NCI-H774 (cell line): ENCODE measurements around the gene PPM1E.
"Not testable (repeated sequence)": the region's sequence is repeated elsewhere in the genome, so short reads cannot be mapped to it uniquely, and the experiment has no call there.

Experiments used
- DNase-seq: peaks from one replicate; lab custom pipeline; 2025; lab: John Stamatoyannopoulos, UW

The PPM1E gene

DNA sequence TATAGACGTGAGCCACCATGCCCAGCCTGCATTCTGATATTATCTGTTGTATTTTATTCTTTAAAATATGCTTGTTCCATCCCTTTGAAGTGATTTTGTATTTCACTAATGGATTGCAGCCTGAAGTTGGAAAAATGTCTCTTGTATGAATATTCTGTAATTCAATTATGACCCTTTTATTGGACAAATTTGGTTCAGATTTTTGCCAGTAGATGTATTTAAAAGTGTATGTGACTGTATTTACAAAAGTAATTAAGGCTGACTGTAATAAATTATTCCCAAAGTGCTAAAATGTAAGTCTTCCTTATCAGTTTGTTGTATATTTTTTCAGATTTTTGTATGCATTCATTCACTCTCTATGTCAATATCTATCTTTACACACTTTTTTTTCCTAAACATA is 23.8 kb downstream of the PPM1E start:
- DNase-seq: no peak

DNA sequence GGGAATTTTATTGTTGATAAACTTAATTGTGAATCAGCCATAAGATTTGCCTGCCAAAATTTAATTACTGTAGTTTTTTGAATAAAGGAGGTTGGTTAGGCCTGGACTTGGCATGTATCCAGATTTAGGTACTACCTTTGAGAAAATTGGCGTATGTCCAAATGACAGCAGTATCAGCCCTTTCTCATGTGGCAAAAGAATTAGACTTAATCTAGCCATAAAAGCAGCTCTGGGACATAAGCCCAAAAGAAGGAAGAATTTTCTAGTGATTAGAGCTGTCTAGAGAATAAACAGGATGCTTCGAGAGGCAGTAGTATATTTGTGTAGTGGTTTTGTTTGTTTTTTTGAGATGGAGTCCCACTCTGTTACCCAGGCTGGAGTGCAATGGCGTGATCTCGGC is 27.7 kb downstream of the PPM1E start:
- peak; percentile 53 for DNase-seq

DNA sequence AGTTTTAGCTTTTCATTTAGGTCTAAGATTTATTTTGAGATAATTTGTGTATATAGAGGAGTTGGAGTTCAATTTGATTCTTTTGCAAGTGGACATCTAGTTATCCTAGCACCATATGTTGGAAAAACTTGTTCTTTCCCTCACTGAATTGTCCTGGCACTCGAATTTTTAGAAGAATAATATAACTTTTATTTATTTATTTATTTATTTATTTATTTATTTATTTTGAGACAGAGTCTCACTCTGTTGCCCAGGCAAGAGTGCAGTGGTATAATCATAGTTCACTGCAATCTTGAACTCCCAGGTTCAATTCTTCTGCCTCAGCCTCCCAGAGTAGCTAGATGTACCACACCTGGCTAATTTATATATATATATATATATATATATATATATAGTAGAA is 29.4 kb downstream of the PPM1E start:
- DNase-seq: no peak

DNA sequence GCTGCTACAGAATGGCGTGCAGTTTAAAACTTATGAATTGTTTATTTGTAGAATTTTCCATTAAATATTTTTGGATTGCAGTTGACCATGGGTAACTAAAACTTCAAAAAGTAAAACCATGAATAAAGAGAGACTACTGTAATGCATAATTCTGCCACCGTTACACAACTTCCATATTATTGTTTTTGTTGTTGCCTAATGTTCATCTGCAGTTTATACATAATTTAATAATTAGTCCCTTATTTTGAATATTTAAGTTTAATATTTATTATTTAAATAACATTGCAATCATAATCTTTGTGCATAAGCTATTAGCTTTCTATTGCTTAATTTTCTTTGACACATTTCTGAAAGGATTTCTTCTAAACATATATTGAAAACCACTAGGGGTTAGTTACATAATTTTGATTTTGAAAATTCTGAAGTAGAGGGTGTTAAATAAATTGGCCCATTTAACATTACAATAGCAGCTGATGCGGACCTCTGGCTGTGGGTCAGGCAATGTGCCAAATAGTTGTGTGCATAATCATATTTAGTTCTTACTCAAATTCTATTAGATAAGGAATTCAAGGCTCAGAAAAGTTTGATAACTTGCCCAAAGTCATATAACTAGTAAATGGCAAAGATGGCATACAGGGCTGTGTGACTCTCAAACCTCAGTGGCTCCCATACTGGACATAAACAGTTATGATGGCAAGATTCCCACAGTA is 31.1 kb downstream of the PPM1E start:
- DNase-seq: no peak

DNA sequence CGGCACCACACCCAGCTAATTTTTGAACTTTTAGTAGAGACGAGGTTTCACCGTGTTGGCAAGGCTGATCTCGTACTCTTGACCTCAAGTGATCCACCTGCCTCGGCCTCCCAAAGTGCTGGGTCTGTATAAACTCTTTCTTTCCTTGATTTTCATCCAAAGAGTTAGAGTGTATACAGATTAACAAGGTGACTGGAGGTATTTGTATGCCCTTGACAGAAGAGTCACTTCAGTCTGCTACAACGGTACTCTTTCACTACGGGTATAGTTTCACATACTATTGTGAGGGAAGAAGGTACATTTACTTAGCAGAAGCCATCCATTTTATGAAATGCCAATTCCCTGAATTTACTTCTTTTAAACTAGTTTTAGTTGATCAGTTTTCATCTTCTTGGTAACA is 32.5 kb downstream of the PPM1E start:
- no peak for DNase-seq

DNA sequence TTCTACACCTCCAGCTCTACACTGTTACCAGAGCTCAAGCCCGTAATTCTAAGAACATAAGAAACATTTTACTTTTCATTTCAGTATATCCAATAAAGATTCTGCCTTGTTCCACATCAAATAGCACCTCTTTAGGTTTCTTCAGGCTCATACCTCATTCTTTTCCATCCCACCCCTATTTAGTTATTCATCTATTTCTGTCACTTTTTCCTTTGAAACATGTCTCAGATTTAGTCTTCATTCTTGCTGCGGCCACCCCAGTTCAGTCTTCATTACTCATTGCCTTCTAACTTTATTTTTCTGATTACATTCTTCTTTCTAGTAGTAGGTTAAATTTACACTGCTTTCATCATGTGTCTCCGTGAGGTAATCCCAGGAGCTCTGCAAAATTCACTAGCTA is 33.5 kb downstream of the PPM1E start:
- DNase-seq: no peak

DNA sequence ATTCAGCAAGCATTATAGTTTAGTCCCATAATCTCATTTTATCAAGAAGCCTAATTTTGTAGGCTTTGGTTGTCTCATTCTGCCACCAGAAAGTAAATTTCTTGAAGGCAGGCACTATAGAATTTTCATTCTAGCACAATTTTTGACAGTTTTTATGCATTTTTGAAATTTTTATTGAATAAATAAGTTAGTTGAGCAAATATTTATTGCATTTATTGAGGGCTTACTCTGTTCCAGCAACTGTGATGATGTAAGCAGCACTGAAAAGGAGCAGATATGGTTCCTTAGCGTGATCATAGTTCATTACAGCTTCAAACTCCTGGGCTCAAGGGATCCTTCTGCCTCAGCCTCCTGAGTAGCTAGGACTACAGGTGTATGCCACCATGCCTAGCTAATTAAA is 34.2 kb downstream of the PPM1E start:
- DNase-seq: no peak

DNA sequence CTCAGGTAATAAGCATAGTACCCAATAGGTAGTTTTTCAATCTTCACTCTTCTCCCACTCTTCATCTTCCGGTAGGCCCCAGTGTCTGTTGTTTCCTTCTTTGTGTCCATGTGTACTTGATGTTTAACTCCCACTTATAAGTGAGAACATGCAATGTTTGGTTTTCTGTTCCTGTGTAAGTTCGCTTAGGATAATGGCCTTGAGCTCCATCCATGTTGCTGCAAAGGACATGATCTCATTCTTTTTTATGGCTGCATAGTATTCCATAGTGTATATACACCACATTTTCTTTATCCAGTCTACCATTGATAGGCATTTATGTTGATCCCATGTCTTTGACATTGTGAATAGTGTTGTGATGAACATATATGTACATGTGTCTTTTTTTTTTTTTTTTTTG is 38.9 kb downstream of the PPM1E start:
- not testable (repeated sequence) for DNase-seq

DNA sequence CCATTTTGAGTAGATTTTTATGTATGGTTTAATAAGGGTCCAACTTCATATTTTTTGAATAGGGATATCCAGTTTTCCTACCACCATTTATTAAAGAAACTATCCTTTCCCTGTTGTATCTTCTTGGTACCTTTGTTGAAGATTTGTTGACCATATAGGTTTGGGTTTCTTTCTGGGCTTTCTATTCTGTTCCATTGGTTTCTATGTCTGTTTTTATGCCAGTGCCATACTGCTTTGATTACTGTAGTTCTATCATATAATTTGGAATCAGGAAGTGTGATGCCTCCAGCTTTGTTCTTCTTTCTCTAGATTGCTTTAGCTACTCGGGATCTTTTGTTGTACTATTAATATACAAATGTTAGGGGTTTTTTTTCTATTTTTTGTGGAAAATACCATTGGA is 46.5 kb downstream of the PPM1E start:
- DNase-seq: no peak

DNA sequence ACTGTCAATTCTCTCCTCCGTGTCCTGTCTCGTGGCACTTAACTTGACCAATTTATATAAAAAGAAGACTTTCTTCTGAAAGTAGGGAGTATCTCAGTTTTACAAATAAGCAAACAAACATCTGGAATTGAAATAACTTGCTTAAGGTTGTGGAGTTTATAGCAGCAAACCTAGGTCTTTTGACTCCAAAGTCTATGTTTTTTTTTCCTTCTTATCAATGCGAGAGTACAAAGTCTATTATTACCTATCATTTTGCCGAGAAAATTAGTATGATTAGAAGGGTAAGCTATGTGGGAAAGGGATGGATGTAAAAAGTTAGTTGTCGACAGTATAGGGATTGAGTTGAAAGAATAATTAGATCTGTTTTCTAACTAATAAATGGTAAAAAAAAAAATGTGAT is 50.4 kb downstream of the PPM1E start:
- DNase-seq: no peak

DNA sequence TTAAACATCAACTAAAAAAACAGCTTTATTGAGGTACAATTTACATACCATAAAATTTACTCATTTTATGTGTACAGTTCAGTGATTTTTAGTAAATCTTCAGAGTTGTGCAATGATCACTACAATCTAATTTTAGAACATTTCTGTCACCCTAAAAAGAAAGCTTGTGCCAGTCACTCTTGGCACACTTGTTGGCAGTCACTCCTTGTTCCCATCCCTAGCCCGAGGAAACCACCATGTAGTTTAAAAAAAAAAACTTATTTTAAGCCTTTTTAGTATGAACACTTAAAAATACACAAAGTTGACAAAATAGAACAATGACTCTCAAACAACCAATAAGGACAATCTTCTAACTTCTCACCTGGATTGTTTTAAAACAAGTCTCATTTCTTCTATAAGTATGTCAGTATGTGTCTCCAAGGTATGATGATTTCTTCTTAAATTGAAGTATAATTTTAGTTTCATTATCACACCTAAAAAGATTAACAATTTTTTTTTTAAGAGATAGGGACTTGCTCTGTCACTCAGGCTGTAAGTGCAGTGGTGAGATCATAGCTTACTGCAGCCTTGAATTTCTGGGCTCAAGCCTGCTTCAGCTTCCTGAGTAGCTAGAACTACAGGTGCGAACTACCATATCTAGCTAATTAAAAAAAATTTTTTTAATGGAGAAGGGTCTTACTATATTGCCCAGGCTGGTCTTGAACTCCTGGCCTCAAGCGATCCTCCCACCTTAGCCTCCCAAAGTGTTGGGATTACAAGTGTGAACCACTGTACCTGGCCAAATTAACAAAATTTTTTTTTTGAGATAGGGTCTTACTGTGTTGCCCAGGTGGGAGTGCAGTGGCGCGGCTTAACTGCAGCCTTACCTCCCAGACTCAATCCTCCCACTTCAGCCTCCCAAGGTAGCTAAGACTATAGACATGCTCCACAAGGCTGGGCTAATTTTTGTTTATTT is 53.2 kb downstream of the PPM1E start:
- DNase-seq: no peak

DNA sequence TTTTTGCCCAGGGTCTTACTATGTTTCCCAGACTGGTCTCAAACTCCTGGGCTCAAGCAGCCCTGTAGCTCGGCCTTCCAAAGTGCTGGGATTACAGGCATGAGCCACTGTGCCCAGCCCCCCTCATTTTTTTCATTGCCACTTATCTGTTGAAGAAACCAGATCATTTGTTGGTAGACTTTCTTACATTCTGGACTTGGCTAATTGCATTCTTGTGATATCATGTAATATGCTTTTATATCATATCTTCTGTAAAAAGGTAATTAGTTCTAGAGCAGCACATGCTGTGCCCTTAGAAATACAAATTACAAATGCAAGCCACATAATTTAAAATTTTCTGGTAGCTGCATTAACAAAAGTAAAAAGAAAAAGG is 53.9 kb downstream of the PPM1E start:
- no peak for DNase-seq

DNA sequence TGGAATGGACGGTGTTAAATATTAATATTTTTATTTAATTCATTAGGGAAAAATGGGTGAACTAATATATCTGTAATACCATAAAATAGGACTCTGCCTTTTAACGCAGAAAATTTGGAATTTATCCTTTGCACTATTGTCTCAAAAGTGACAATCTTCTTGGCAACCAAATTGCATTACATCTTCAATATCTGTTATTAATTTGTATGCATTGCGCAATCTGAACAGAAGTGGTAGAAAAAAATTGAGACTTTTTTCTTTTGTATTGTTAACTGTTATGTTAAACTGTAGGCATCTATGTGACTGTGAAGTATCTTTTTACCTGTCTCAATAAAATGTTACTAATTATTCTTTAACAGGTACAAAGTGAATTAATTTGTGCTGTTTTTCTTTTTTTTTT is 55.6 kb downstream of the PPM1E start:
- DNase-seq: no peak

DNA sequence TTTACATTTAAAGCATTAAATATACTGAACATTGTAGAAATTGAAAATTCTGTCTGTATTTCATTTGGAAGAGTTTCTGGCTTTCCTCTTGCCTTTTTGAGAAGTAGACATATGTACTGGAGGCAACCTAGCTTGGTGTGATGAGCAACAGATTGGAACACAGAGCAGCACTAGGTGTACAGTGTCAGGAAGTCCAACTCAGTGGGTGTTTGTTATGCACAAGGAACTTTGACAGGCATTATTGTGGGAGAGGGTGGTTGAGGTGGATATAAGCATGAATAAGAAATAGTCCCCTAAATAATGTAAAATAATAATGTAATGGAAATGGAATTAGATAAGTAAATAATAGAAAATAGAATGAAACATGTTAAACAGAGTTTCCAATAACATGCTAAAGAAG is 58.1 kb downstream of the PPM1E start:
- no peak for DNase-seq

DNA sequence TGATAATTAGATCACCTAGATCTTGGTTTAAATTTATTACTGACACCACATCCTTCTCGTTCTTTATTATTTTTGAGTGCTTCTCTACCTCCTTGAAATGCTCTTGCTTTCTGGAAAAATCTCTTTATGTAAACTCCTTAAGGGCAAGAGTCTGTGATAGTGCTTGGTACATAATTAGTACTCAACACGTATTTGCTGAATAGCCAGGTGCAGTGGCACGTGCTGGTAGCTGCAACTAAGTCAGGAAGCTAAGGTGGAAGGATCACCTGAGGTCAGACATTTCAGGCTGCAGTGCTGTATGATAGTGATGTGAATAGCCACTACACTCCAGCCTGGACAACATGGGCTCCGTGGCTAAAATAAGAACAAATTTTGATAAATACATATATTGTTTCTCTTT is 63.0 kb downstream of the PPM1E start:
- peak; percentile 73 for DNase-seq

DNA sequence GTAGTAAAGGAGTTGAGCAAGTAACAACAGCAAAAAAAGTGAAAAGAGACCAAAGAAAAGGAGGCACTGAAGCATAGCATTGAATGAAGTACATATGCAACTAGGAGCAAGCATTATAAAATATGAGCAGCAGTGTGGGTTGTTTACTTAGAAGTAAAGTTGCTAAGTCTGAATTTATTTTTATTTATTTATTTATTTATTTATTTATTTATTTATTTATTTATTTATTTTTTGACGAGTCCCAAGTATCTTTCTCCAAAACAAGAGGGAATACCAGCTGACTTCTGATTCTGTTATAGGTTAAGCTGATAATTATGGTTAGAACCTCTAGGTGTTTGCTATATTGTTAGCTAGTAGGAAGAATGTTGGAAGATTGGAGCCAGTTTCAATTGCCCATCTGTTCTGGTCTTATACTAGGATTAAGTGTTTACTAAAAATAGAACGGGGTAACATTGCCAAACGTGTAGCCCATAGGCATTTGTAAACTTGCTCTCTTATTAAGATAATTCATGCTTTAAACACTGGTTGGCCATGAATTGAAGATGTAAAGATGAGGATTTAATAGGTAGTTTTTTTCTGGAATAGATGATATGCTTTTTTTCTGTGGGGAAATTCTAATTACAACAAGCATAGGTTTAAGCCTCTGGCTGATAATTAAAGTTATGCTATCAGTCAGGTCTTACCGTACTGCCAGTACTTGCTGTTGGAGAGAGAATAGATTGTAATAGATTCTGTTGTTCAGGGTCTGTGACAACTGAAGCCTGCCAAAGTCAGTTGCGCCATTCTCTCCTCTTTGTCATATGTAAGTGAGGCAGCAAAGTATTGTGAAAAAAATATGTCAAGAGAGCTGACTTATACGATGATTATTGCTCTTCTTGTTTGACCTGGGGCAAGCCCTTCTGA is 66.7 kb downstream of the PPM1E start:
- peak; percentile 20 for DNase-seq

DNA sequence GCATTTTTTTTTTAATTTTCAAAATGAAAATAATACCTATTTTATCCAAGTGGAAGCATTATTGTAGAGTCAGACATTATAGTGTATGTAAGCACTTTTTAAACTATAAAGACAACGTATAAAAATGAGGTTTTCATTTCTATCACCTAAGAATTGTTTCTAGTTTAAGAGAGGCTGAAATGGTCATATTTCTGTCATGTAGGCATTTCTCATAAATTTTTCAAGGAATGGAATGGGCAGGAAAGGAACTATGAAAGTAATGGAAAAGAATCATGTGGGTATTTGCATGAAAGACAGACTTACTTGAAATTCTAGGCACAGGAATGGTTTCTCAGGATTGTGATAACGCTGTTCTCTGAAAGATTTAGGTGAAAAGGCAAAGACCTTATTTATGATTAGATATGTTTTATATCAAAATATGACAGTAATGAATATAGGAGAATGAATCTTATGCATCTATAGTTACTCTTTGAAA is 67.4 kb downstream of the PPM1E start:
- no peak for DNase-seq

DNA sequence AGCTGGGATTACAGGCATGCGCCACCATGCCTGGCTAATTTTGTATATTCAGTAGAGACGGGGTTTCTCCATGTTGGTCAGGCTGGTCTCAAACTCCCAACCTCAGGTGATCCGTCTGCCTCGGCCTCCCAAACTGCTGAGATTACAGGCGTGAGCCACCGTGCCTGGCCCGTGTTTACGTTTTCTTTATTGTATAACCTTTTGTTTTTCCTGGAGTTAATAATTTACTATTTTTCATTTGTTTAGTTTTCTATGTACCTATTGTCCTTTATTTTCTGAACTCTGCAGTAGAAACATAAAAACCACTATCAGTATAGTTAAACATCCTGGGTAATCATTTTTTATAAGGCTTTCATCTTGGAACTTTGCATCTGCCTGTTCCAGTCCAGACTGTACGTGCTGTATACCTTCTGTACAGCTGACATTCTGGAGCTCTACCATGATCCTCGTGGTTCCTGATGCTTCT is 73.6 kb downstream of the PPM1E start:
- DNase-seq: no peak

DNA sequence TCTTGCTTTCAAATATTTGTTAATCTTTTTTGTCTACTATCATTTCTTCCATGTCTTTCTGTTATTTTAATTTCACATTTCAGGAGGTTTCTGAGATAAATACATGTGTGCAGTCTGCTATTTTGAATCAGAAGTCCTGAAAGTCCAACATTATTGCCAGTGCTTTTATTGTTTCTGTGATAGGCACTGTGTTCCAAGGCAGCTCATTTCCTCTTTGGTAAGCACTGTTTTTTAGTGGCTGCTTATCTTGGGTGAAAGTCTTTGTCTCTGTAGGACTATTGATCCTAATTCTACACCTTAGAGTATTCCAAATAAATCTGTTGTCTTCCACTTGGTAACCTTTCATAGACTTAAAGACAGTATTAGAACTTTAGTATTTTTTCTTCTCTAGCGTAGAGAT is 76.1 kb downstream of the PPM1E start:
- DNase-seq: no peak

DNA sequence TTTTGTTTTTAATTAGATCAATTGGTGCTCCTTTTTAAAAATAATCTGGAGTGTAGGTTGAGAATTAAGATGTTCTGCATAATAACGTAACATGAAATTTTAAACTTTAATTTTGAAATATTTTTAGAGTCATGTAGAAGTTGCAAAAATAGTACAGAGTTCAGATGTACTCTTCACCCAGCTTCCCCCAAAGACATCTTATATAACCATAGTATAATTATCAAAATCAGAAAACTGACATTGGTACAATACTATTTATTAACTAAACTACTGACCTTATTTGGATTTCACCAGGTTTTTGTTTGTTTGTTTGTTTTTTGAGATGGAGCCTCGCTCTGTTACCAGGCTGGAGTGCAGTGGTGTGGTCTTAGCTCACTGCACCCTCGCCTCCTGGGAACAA is 76.9 kb downstream of the PPM1E start:
- no peak for DNase-seq

DNA sequence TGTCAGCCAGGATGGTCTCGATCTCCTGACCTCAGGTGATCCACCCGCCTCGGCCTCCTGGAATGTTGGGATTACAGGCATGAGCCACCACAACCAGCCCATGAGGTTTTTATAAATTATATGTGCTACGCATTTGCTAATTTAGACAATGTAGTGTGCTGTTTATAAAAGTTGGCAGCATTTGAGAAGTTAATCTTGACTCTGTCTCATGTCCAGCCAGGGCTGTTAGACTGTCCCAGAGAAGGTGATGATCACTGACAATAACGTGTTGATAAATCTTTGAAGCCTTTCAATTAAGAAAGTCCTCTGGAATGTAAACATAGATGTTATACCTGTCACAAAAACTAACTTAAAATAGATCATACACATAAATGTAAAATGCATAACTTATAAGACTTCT is 82.0 kb downstream of the PPM1E start:
- no peak for DNase-seq
